ENCODE data around the gene PHF1.

PHF1 gene

DNA sequence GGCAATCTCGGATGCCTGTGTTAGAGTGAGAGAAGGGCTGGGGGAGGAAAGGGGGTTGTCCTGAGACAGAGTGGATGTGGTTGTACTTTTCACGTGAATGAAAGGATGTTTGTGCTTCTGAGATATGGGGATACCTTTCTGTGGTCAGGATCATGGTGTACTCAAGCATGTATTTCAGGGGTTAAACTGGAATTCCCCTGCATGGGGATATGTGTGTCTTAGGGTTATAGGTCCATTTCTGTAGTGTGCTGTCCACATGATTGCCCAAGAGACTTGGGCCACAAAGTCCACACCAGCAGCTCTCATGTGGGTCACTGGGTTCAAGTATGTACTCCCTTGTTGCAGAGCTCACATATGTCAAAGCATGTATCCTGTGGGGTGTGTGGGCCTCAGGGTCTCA is 19.5 kb downstream of the PHF1 start:
- TF ChIP-seq ZFX (IDR thresholded peaks at IDR 0.05): no peak
- TF ChIP-seq, protein P1, sequence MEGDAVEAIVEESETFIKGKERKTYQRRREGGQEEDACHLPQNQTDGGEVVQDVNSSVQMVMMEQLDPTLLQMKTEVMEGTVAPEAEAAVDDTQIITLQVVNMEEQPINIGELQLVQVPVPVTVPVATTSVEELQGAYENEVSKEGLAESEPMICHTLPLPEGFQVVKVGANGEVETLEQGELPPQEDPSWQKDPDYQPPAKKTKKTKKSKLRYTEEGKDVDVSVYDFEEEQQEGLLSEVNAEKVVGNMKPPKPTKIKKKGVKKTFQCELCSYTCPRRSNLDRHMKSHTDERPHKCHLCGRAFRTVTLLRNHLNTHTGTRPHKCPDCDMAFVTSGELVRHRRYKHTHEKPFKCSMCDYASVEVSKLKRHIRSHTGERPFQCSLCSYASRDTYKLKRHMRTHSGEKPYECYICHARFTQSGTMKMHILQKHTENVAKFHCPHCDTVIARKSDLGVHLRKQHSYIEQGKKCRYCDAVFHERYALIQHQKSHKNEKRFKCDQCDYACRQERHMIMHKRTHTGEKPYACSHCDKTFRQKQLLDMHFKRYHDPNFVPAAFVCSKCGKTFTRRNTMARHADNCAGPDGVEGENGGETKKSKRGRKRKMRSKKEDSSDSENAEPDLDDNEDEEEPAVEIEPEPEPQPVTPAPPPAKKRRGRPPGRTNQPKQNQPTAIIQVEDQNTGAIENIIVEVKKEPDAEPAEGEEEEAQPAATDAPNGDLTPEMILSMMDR (conservative IDR thresholded peaks at IDR 0.05): no peak
- H3K27ac ChIP-seq: no peak overlapping the region

DNA sequence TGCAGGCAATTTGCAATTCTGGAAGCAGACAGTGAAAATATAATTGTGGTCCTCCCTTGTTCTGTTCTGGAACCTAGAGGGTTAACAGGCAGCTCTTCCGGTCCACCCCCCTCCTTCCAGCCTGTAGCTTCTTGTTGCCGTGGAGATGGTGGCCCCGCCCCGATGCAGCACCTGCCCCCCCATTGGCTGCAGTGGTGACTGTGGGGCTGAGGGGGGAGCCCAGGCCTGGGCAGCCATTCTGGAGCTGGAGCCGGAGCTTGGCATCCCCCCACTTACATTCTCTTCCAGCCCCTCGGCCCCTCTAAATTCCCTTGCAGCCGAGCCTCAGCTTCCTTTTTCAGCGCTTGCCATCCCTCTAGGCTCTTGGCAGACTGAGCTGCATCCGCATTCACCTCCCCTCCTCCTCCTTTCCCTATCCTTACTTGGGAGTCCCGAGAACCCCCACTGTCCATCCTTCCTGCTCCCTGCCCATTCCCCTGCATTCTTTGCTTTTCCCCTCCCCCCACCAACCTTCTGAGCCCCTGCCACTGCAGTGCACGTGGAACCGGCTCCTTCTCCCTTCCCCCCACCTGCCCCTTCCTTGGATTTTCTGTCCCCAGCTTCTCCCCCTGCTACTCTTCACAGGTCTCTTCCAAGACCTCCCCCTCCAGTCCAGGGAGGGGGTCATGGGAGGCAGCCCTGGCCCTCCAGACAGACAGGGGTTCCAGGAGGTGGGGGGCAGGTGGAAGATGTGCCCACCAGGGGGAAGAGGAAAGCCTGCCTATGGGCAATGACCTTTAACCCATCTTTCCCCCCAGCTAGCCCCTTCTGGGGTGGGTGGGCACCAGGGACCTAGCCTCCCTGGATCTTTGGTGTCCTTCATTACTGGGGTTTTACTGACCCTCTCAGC is 20.4 kb downstream of the PHF1 start:
- no peak overlapping the region for H3K27ac ChIP-seq
- no peak for TF ChIP-seq ZFX (IDR thresholded peaks at IDR 0.05)
- TF ChIP-seq, protein P1 (conservative IDR thresholded peaks at IDR 0.05): no peak

DNA sequence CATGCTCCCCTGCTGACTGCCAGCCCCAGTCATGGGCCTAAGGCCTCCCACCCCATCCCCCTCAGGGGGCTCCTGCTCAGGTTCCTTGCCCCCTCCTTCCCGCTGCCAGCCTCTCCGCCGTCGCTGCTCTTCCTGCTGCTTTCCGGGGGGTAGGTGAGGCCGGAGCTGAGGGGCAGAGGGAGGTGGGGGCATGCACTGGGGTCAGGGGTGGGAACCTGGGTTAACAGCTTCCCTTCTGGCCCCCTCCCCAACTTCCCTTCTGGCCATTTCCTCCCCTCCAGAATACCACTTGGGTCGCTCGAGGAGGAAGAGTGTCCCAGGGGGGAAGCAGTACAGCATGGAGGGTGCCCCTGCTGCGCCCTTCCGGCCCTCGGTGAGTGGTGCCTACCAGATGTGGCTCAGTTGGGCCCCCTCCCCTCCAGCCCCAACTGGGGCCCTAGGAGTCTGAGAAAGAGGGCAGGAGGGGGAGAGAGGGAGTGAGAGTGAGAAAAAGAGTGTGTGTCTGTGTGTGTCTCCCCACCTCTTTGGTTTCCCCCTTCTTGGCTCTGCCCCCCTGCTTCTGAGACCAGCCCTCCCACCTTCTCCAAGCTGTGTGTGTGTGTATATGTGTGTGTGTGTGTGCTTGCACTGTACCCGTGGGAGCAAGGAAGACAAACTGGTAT is 21.2 kb downstream of the PHF1 start:
- no peak overlapping the region for H3K27ac ChIP-seq
- TF ChIP-seq, protein P1 (conservative IDR thresholded peaks at IDR 0.05): no peak
- no peak for TF ChIP-seq ZFX (IDR thresholded peaks at IDR 0.05)

DNA sequence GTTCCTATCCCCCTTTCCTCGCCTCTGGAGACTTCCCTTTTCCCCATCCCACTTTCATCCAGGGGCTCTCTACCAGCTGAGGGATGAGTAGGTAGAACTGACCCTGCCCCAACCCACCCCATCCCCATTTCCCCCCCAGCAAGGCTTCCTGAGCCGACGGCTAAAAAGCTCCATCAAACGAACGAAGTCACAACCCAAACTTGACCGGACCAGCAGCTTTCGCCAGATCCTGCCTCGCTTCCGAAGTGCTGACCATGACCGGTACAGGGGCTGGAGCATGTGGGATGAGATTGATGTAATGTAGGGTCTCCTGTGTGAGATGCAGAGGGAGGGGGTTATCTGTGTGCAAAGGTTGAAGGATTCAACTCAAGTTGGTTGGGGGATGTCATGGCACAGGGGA is 21.7 kb downstream of the PHF1 start:
- no peak overlapping the region for H3K27ac ChIP-seq
- TF ChIP-seq, protein P1 (conservative IDR thresholded peaks at IDR 0.05): no peak
- TF ChIP-seq ZFX (IDR thresholded peaks at IDR 0.05): no peak

DNA sequence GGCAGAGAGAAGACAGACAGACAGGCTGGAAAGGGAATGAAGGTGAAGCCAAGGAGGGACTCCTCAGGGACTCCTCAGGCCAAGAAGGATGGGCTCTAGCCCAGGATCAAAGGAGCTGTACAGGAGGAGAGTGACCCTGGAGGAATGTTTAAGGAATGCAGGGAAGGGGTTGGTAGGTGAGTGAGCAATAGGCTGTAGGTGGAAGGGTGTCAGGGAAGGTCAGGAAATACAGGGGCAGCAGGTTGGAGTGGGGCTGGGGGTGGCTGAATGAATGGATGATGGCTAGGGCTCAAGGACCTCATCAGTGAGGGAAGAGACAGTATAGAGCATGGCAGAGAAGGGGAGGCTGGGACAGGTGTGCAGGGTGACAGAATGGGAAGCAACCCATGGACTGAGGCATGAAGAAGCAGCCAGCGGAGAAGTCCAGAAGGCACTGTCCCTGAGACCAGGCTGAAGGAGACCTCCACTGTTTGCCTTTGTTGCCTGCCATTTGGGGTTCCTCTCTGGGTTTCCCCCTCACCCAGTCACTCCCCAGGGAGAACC is 22.3 kb downstream of the PHF1 start:
- H3K27ac ChIP-seq: no peak overlapping the region
- no peak for TF ChIP-seq ZFX (IDR thresholded peaks at IDR 0.05)
- TF ChIP-seq, protein P1 (conservative IDR thresholded peaks at IDR 0.05): no peak

DNA sequence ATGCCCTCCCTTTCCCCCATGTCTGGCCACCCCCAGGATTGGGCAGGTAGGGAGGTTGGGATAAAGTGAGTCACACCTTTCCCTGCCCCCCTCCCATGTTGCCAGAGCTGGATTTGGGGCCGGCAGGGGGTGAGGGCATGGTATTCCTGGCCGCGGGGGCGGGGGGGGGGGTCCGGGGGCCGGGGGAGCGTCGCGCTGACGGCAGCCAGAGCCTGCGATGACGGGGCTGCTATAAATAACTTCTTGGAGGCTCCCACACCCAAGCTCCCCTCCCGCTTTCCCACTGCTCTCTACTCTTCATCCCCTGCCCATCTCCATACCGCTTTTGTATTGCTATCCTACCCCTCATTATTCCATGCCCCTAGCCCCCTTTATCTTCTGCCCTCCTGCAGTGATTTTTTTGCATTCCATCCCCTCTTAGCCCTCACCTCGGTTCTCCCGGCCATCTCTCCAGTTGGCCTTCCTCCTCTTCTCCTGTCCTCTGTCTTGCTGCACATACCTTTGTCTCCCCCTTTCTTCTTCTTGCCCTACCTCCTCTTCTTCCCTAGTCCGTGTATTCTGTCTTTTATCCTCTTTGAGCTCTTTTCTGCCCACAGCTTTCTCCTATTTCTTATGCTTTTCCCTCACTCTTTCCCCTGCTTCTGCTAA is 22.9 kb downstream of the PHF1 start:
- H3K27ac ChIP-seq: no peak overlapping the region
- TF ChIP-seq ZFX (IDR thresholded peaks at IDR 0.05): no peak
- TF ChIP-seq, protein P1 (conservative IDR thresholded peaks at IDR 0.05): no peak

Data from C4-2B (cell line).